Lung microvascular endothelial cell (primary cell): ENCODE measurements around the gene TRABD2B. TPM values are rescaled to one million over a fixed set of nuclear protein-coding genes. Genes with fewer than 3 reads are reported as not detected.

Experiments used
- DNase-seq, 2 donors: peaks; one replicate each; pipeline versions ENCODE4 v3.0.0 to v3.0.0-alpha.2; 2010; ENCODE audit warnings: low read depth in 2 of 2
- total RNA-seq: library from RNA; depleted of rRNA; stranded (reverse); fragments of >200 nt; gene quantifications from 2 replicates; pipeline ENCODE4 v1.2.1, GENCODE V29; 2014

Gene TRABD2B
- not detected in 2 replicates for total RNA-seq

DNA sequence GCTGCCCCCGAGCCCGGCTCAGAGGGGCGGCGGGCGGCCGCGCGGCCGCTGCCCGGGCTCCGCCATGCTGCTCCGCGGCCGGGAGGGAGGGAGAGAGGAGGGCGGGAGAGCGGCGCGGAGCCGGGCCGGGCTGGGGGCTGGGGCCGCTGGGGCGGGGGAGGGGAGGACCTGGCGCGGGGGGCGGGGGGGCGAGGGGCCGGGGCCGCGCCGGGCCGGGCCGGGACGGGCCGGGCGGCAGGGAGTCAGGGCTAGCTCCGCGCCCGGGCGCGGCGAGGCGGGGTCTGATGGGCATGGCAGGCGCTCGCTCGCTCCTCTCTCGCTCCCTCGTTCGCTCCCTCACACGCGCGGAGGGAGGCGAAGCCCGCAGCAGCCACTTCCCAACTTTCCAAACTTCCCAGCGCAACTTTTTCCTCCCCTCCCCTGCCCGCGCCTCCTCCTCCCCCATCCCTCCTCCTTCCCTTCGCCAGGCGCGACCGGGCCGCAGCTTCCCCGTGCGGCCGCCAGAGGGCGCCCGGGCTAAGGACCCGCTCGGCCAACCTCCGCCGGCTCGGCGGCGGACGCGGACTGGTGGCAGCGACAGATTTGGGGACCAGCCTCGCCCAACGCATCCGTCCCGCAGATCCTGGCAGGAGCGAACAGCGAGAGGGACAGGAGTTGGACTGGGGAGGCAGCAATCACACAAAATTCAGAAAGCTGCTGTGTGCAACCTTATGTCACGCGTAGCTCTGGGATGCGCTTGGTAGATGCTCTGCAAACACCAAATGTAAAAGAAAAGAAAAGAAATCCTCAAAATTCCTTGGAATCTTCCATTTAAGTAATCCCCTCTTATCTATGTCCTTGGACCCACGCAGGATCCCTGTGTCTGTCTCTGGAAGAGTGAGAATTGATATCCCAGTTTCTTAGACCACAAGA lies at the start of gene TRABD2B:
TRABD2B (minus strand) TSS at position 97 of the 912 bp plus-strand sequence.
- peak; percentile 62 to 67 for DNase-seq

DNA sequence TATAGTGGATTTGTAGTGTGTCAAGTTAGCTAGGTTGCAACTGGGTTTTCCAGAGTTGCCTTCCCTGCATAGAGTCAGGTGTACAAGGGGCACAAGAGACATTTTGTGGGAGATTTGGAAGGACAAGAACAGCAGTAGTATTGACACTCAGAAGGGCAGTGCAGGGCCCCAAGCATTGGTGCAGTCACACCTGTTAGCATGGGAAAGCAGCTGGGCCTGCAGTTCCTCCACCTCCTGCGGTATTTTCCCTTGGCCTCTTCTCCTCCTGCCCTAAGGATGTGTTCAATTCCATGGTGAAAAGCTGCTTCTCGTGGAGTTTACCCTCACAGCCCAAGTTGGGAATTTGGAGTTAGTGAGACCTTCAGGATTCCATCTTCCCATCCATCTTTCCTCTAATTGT lies 47.1 kb upstream of the TRABD2B start:
- no peak for DNase-seq

DNA sequence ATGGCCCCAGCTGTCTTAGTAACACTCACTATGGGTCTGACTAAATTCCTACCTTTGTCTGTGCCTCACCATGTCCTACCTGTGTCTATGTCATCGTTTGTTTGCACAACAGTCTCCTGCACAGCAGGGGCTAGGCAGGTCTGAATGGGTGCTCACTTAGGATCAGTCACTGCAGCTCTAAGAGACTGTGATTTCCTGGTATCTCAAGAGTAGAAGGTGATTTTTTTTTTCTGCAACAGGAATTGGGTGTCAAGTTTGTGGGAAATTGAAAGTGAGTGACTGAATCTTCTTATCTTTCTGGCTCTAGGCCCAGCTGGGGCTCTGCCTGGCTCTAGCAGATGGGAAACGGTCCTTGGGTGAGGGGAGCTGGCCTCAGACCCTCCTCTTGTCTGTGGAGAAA lies 46.4 kb upstream of the TRABD2B start:
- no peak for DNase-seq

DNA sequence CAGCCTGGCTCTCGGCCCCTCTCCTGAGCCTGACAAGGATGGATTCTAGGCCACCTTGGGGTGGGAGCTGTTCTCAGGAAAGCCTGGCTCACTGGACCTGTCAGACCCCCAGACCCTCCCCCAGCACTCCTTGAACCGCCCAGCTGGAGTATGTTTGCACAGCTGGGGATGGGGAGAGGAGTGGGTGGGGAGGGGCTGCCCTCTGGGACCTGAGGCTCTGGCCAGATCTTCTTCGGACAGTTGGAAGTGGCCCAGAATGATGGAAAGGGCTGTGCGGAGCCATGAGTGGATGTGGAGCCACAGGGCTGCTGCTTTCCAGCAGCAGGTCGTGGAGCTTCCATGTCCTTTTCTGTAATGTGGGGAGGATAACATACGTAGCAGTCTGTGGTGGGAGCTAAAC lies 43.0 kb upstream of the TRABD2B start:
- no peak for DNase-seq

DNA sequence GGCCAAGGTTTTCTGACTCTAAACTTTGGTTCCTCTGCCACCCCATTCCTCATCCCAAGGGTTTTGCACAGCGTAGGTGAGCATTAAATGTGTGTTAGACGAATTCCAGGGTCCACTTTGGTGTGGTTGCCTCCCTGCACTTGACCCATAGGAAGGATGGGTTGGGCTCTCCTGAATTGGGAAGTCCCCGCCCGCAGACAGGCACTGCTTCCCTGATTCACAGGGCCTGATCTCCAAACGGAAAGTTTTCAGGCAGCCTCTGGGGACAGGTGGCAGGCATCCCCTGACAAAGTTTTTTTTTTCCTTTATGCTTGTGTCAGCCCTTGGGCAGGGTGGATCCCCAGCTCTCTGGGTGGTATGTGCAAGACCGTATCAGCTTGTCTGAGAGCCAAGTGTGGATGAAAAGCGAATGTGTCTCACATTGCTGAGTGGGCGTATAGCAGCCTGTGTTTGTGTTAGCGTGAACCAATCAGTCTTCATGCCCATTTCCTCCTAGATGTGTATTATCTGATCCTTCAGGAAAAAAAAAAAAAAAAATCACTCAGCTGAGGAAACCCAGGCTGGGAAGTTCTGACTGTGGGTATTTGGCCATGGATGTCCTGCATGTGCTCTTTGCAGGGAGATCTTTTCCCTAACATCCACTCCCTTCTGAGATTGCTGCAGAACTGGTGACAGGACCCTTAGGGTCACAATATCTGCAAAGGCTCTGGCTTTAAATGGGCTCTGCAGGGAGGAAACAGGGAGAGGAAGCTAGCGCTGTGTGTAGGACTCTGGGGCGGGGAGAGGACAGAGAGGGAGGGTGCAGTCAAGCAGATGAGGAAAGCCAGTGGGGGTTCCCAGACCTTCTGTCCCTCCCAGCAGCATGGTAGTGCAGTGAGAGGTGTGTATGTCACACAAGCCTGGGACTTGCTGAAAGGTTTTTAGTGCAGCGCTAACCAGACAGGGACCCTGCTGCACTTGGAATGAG lies 42.2 kb upstream of the TRABD2B start:
- no peak for DNase-seq

DNA sequence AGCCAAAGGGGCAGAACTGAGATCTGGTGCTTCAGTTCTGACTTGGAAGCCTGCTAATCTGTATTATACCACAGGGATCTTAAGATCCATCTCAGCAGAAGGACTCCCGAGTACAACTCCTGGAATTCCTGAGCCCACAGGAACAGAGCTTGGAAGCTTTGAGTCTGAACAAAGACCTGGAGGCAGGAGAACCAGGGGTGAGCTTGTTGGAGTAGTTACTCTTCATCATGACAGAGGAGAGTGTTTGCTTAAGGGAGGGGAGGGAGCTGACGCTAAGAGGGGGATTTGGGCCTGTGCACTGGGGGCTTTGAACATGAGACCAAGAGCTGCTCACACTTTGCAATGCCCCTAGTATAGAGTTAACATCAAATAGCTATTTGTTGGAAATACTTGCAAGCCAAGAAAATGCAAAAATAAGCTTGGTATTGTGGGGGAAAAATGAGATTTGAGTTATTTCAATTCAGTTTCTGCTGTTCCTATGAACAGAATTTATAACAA lies 41.1 kb upstream of the TRABD2B start:
- no peak for DNase-seq

DNA sequence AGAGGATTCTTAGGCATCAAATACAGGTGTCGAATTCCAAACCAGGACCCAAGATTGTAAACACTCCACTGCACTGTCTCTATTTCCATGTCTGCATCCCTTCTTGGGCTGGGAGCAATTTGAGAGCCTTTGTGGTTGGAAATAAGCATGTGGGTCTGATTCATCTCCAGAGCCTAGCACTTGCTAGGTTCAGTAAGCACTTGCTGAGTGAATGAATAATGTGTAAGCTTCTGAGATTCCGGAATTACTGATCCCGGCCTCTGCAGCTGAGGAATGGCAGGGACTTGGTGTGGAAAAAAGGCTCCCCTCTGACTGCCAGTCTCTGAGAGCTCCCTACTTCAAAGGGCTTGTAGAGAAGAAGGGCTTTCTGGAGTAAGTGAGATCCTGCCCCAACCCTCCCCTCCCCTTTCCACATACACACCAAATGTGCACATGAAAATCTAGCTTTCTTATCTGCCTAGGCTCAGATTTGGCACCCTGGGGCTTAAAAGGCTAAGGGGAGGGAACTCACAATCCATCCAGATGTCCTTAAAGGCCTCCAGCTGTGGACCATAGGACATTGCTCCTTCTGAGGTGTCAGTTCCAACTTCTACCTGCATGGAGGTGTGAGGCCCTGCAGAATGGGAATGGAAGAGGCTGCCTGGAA lies 39.6 kb upstream of the TRABD2B start:
- no peak for DNase-seq

DNA sequence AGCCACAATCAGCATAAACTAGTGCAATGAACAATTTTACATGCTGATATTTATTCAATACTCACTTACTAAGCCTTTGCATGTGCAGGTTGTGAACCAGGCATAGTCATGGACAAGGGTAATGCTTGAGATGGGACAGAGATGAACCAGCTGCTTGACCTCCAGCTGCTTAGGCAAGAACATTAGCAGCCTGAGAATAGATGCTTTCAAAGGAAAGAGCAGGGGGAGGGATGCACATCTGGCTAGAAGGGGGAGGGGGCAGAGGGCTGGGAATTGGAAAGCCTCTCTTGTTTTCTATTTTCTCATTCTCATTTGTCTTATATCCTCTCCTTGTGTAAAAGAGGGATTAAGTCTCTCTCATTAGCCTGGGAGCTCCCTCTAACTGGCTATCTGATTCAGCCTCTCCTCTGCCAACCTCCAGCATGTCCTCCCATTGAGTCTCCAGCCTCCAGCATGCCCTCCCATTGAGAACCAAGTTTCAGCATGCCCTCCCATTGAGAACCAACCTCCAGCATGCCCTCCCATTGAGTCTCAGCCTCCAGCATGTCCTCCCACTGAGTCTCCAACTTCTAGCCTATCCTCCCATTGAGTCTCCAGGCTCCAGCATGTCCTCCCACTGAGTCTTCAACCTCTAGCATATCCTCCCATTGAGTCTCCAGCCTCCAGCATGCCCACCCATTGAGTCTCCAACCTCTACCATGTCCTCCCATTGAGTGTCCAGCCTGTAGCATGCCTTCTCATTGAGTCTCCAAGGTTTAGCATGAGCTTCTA lies 38.4 kb upstream of the TRABD2B start:
- DNase-seq = no peak

DNA sequence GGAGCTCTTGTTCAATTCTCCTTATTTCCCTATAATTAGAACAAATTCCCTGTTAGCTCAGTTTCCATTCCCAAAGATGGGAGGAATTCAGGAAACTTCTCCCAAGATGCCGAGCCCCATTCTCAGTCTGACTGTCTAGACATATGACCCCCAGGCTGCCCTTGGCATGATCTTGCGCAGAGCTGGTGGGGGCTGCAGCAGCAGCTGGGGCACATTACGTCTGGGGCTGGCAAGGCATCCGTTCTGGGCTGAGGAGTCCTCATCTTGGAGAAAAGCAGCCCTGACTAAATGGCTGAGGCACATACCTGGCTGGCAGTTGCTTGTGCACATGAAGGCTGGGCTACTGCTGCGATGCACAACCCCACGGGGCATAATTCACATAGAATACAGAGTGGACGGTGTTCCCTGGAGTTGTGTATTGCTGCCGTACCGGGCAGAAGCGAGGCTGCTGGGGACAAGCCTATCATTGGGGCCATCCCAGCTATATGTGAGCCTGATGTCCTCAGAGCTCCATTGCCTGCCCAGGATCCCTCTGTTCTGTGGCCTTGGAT lies 36.4 kb upstream of the TRABD2B start:
- no peak for DNase-seq

DNA sequence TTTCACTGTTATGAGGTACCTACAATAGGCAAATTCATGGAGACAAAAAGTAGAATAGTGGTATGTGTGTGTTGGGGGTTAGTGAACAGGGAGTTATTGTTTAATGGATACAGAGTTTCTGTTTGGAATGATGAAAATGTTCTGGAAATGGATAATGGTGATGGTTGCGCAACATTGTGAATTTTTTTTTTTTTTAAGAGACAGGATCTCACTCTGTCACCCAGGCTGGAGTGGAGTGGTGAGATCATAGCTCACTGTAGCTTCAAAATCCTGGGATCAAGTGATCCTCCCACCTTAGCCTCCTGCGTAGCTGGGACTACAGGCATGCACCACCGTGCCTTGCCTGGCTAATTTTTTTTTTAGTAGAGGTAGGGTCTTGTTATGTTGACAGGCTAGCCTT lies 34.5 kb upstream of the TRABD2B start:
- no peak for DNase-seq

DNA sequence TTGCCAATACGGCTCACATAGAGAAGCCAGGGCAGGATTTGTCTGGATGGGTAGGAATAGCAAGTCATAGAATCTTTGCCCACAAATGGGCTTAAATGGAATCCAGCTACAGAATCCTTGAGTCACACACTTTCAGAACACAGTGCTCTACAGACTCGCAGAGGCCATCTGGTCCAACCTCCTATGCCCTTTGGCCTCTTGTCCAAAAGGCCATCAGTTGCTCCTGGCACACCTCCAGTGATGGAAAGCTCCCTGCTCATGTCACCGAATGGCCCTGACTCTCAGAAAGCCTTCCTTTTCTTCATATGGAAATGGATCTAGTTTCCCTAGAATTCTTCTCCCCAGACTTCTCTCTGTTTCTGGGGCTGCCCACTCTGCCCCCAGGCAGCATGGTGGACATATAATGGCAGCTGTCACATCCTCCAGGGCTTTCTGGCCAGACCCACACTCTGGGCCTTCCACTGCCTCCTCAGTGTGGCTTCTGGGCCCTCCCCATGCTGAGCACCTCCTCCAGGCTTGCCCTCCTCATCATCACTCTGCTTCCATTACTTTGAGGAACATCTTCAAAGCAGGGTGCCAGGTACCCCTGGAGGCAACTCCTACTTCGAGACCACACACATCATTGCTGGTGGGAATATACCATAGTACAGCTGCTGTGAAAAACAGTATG lies 33.6 kb upstream of the TRABD2B start:
- DNase-seq = no peak

DNA sequence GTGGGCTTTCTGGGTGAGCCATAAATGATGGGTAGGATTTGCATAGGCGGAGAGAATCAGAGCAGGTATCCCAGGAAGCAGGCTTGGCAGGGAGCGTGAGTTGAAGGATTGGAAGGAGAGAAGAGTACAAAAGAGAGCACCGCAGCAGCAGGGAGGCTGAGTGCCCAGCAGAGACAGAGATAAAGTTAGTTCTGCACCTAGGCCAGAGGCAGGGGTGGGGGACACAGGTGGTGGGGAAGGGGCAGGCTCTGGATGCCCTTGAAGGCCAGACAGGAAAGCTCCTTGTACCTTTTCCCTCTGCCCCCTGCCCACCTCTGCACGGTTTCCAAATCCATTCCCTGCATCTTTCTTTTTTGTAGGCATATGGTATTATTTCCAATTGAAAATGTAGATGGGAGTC lies 33.0 kb upstream of the TRABD2B start:
- no peak for DNase-seq

DNA sequence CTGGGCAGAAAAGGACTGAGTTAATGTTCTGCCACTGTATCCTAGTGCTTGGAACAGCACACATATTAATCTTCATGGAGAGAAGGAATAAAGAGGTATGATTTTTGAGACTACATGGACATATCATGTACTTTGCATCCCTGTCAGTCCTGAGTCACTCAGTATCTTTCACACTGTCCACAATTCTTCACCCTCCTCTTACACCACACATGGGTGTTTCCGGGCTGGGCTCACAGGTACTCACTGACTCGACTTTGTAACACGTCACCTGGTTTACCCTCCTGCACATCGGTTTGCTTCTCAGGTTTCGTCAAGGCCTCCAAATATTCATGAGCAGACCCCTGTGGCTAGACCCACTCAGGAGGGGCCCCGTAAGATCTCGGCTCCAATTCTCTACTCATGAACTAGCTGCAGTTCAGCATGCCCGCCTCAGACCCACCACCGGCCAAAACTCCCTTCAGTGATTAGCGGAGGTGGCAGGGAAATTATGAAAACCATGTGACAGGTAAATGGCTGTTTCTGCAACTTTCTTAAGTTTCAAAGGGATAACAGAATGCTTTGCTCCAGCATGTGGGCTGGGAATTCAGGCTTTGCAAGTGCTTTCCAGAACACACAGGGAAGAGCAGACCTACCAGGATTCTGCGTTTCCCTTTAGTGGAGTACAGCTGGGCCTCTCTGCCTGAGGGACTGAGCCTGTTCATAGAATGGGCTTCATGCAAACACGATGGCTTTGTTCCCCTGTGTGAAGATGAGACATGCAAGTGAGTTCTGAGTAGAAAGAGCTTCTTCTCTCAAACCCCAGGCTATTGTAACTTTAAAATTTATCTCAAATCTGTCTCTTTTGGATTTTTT lies 31.3 kb upstream of the TRABD2B start:
- DNase-seq = no peak

DNA sequence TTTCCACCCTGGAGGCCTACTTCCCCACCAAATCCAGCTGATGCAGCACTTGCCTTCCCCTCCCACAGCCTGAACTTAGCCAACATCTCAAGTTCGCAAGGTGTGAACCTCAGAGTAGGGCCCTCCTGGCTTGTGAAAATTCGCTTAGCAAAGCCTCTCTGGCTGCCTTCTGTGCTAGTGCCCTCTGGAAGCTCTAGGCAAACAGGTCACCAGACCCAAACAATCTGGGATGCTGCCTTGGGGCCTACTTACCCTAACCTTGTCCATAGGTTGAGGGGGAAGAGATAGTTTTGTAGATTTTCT lies 30.3 kb upstream of the TRABD2B start:
- DNase-seq = no peak

DNA sequence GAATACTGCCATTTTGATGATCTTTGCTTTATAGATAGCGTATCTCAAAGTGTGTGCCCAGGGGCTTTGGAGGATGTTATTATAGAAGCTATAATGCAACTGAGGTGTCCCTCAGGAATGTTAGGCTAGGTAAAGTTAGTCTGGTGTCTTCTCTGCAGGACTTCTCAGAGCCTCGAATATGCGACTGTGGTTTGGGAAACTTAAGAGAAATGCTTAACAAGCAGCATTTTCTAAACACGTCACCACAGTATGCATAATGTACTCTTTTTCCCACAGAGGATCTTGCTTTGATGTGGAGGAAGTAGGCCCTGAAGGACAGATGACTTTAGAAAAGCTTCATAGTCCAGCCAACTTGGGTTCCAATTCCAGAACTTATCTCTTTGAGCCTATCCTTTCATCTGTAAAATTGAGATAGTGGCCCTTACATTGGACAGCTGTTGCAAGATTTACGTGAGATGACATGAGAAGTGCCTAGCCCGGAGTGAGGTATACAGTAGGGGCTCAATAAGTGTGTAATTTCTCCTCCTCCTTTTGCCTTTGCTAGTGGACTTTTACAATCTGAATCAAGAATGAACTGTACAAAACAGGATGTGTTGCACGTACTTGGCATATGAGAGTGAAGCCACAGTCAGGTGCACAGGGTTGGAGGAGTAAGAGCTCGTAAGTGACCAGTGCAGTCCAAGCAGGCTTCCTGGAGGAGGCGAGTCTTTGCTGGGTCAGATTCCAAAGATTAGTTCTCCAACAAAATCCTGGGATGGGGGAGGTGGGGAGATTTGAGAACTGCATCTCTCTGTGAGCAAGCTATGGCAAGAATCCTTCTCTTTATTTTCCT lies 29.7 kb upstream of the TRABD2B start:
- DNase-seq = no peak

DNA sequence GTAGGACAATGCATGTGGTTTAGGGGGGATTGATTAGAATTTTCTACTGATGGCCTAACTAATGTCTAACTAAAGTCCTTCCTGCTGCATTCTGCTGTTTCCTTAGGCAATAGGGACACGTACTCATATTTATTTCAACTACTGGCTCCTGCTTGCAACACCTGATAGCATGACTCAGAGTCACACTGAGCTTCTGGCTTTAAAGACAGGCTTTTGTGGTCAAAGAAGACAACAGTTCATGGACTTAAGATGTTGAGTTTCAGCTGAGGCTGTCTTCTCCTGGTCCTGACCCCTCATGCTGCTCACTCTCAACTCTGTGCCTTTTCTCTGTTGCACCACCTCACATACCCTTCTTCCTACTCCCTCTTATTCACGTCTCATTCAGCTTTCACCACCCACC lies 29.1 kb upstream of the TRABD2B start:
- no peak for DNase-seq

DNA sequence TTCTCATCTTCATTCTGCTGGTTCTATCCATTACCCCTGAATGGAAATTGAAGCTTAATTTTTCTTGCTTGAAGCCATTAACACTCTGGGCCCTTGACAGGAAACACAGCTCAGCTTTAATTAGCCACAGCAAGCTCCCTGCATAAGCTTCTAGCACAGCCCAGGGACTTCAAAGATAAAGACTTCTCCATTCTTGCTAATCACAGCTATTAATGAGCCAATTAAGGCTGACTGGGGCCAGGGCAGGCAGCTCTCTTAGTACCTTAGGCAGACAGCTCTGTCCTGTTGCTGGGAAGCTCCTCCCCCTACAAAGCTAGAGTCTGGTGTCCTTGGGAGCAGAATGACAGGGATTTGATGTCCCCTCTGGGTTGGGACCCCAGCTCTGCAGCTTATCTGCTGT lies 27.9 kb upstream of the TRABD2B start:
- no peak for DNase-seq

DNA sequence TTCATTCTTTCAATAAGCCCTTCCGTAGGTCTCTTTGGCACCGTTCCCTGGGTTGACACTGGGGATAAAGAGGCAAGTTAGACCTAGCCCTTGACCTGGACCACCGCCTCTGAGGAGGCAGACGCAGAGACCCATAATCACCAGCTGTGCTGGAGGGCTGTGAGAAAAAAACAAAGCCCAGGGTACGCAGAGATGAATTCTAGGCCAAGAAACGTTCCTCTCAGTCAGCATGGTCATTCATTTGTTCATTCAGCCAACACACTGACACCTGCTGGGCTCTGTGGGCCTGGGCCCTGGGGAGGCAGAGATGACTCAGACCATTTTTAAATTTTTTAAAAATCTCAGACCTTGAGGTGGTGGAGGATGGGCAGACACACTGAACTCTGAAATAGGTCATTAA lies 26.3 kb upstream of the TRABD2B start:
- no peak for DNase-seq
